Astrocyte of the cerebellum (primary cell): ENCODE results near the gene ANKFN1.
"Not testable (repeated sequence)": the region's sequence is repeated elsewhere in the genome, so short reads cannot be mapped to it uniquely, and the experiment has no call there.

Experiments used
- DNase-seq: peaks from one replicate; pipeline ENCODE4 v3.0.0-alpha.2; 2011; ENCODE audit warnings: low read depth
- H3K4me3 ChIP-seq: 2 replicates; pipeline ENCODE4 v1.5.1; 2011; ENCODE audit warnings: mild to moderate bottlenecking, low read depth, low read length, moderate library complexity
- in situ Hi-C: cut with HindIII; loops from 2 replicates; pipeline ENCODE4 v1.10.0; 2017; ENCODE audit warnings: low sequenced_read_pairs
- TF ChIP-seq, protein P1 (sequence below): IDR thresholded peaks from 2 replicates; pipeline ENCODE4 v1.5.1; 2012; ENCODE audit warnings: low read length, low read depth, moderate library complexity, mild to moderate bottlenecking; ENCODE audit errors: missing control alignments

Gene ANKFN1

DNA sequence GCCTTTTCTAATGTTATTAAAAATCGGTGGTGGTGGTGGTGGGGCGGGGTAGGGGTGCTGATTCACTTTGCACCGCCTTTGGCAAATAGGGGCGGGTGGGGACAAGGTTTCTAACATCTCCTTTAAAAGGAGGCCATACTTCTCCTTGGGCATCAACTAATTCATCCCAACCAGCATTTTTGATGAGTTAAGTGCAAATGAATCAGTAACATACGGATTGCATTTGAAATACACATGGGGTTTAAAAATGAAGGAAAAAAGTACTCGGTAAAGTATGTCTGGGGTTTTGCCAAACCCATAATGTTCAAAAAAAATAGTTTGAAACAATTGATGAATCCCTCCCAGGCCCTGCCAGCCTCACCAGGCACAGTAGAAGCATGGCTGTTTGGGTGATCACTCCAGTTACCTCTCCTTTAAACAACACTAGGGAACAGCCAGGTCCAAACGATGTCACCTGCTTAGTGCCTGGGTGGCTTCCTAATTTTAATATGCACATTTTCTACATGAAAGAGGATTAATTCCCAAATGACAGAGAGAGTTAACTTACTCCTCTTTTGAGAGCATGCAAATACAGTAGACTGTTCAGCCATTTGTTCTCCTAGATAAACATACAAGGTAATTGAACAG is 107.2 kb downstream of the ANKFN1 start:
- in situ Hi-C loops, result no loop called here
- no peak for DNase-seq
- no peak overlapping the region for H3K4me3 ChIP-seq
- TF ChIP-seq, protein P1, sequence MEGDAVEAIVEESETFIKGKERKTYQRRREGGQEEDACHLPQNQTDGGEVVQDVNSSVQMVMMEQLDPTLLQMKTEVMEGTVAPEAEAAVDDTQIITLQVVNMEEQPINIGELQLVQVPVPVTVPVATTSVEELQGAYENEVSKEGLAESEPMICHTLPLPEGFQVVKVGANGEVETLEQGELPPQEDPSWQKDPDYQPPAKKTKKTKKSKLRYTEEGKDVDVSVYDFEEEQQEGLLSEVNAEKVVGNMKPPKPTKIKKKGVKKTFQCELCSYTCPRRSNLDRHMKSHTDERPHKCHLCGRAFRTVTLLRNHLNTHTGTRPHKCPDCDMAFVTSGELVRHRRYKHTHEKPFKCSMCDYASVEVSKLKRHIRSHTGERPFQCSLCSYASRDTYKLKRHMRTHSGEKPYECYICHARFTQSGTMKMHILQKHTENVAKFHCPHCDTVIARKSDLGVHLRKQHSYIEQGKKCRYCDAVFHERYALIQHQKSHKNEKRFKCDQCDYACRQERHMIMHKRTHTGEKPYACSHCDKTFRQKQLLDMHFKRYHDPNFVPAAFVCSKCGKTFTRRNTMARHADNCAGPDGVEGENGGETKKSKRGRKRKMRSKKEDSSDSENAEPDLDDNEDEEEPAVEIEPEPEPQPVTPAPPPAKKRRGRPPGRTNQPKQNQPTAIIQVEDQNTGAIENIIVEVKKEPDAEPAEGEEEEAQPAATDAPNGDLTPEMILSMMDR, result no peak

DNA sequence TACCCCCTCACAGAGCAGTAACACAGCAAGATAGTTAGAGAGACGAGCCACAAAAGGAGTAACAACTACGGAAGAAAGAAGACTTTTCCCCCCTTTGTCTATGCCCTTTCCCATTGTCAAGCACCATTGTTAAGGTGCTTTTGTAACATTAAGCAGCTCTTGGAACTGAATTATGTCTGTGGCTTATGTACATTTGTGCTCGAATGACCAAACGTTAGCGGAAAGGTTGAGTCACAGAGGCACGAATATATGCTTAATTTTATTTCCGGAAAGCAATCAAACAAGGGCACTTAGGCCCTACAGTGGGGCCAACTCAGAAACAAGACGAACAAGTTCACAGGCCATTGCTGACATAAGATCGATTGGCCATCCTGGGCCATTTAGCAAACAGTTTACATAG is 109.5 kb downstream of the ANKFN1 start:
- H3K4me3 ChIP-seq, result no peak overlapping the region
- no peak for DNase-seq
- in situ Hi-C loops, result no loop called here
- TF ChIP-seq, protein P1, result no peak

DNA sequence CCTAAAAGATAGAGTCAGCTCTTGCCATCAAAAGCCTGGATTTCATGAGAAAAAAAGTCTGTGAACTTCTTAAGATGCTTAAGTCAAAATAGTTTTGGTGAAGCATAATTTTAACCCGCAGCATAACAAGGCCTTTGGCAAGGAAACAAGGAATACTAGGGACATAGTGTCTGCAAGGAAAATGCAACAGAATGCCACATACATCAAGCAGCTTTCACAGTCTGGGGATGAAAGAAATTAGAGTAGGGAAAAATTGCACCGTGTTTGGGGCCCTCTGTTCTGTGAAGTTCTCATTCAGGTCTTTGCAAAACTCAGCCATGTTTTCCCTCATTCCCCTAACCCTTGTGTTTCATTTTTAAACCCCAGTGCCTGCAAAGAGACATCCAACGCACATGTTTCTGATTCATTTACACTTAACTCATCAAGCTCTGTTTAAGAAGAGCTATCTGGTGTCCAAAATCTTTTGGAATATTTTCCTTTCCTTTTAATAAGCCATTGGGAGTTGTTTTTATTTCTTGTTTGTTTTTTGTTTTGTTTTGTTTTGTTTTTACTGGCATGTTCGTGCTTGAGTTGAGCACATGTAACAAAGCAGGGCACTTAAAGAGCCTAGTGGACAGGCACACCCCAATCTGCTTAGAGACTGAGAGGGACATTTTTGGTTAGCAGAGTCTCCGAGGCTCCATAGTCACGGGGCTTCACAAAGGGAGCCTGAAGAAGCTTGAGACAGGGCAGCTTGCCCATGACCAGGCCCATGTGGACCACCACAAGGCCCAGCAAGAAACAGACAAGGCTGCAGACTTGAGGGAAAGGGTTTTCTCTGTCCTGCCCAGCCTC is 116.5 kb downstream of the ANKFN1 start:
- in situ Hi-C loops, result no loop called here
- DNase-seq, result no peak
- TF ChIP-seq, protein P1, result no peak
- no peak overlapping the region for H3K4me3 ChIP-seq

DNA sequence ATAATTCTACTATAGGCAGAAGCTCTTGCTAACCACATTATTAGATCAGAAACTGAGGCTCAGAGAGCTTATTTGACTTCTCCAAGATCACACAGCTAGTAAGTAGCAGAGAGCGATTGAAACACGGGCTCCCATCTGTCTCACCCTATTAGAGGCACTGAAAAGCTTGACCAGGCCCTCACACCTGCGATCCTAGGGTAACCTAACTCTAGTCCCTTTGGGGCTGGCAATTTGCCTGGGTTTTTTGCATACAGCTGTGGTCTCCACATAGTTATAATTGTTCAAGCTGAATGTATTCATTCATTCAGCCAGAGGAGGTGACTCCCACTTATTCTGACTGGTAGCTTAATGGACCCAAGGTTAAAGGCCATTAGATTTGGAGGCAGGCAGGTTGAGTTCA is 121.2 kb downstream of the ANKFN1 start:
- in situ Hi-C loops, result no loop called here
- H3K4me3 ChIP-seq, result no peak overlapping the region
- TF ChIP-seq, protein P1, result no peak
- no peak for DNase-seq

DNA sequence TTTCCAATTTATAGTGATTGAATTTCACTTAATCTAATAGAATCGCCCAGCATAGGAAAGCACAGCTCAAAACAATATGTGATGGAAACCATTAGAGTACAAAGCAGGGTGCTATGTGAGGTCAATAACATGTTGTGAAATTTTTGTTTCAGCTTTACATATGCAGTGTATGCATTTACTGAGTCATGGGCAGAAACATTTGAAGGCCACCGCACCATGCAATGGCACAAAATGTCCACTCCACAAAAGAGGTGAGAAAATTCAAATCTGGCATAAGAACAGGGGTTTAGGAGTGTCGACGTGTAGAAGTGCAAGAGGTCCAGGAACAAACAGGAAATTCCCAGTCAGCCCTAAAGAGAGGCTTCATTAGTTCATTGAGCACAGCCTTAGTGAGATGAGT is 131.2 kb downstream of the ANKFN1 start:
- in situ Hi-C loops, result no loop called here
- TF ChIP-seq, protein P1, result no peak
- no peak for DNase-seq
- no peak overlapping the region for H3K4me3 ChIP-seq

DNA sequence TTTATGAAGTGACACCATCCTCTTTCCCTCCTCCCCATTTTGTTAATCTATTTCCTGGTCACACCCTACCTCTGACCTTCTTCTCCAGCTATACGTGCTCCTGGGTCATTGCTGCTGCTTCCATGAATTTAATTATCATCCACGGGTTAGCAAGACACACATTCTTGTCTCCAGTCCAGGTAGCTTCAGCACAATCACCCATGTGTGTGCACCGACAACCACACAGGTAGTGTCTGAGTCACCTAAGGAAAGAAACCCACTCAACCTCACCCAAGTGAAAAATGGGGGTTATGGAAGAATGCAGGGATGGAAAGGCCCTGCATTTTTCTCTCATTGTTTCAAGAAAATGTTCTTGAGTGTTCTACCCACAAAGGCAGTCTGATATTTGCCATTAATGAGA is 135.5 kb downstream of the ANKFN1 start:
- in situ Hi-C loops, DNase-seq, H3K4me3 ChIP-seq: not testable (repeated sequence)

DNA sequence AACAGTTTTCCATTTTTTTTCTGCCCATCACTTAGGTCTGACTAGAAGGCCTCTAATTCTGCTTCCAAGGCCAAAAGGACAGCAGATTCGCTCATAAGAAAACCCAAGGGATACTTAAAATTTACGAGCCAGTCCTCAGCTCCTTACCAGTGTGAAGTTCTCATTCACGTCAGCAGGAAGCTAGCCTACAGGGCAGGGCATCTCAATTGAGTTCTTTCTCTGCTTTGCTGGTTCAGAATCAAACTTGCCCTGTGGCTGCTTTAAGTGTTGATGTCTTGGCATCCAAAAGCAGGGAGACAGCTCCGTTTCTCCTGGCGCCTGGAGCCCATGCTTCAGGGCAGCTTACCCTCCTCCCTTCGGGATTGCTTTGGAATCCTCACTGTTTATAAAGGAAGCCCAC is 136.0 kb downstream of the ANKFN1 start:
- no peak overlapping the region for H3K4me3 ChIP-seq
- in situ Hi-C loops, result no loop called here
- TF ChIP-seq, protein P1, result no peak
- no peak for DNase-seq
